ENCODE data around the gene LMBRD1.
"Not testable (repeated sequence)": the region's sequence is repeated elsewhere in the genome, so short reads cannot be mapped to it uniquely, and the experiment has no call there.

The LMBRD1 gene

GRCh38 chr6:69796073-69796641 is 653 bp downstream of the LMBRD1 start:
- DNase-seq, result peak; percentile 83

GRCh38 chr6:69795469-69796072 is 1.2 kb downstream of the LMBRD1 start:
- DNase-seq, result no peak

GRCh38 chr6:69792292-69792691 is 4.5 kb downstream of the LMBRD1 start:
- DNase-seq, result no peak

- no peak for DNase-seq
These were observed 5.7 kb downstream of the LMBRD1 start for GRCh38 chr6:69791065-69791471.

- DNase-seq, result no peak
These were observed 6.2 kb downstream of the LMBRD1 start for GRCh38 chr6:69790629-69791028.

GRCh38 chr6:69789578-69789977 is 7.2 kb downstream of the LMBRD1 start:
- no peak for DNase-seq

GRCh38 chr6:69787436-69787835 is 9.4 kb downstream of the LMBRD1 start:
- DNase-seq, result not testable (repeated sequence)

GRCh38 chr6:69785697-69786096 is 11.1 kb downstream of the LMBRD1 start:
- DNase-seq, result no peak

- no peak for DNase-seq
These were observed 12.0 kb downstream of the LMBRD1 start for GRCh38 chr6:69784595-69785377.

- DNase-seq, result no peak
These were observed 13.7 kb downstream of the LMBRD1 start for GRCh38 chr6:69783108-69783507.

- DNase-seq, result no peak
These were observed 16.1 kb downstream of the LMBRD1 start for GRCh38 chr6:69780585-69781178.

GRCh38 chr6:69775941-69776340 is 20.9 kb downstream of the LMBRD1 start:
- DNase-seq, result no peak

GRCh38 chr6:69775585-69775849 is 21.3 kb downstream of the LMBRD1 start:
- DNase-seq, result no peak

- DNase-seq, result no peak
These were observed 21.8 kb downstream of the LMBRD1 start for GRCh38 chr6:69774740-69775584.

GRCh38 chr6:69771158-69771906 is 25.5 kb downstream of the LMBRD1 start:
- no peak for DNase-seq

GRCh38 chr6:69768664-69769063 is 28.1 kb downstream of the LMBRD1 start:
- DNase-seq, result no peak

GRCh38 chr6:69763763-69764162 is 33.0 kb downstream of the LMBRD1 start:
- DNase-seq, result no peak

GRCh38 chr6:69761853-69762252 is 35.0 kb downstream of the LMBRD1 start:
- no peak for DNase-seq

GRCh38 chr6:69758214-69758613 is 38.6 kb downstream of the LMBRD1 start:
- DNase-seq, result no peak

GRCh38 chr6:69756907-69757306 is 39.9 kb downstream of the LMBRD1 start:
- DNase-seq, result no peak

GRCh38 chr6:69756366-69756765 is 40.4 kb downstream of the LMBRD1 start:
- no peak for DNase-seq

- DNase-seq, result no peak
These were observed 61.8 kb downstream of the LMBRD1 start for GRCh38 chr6:69735027-69735426.
